H1 (cell line): Measurements from ENCODE around the gene RAB4B. TPM values are rescaled to one million over a fixed set of nuclear protein-coding genes. Genes with fewer than 3 reads are reported as not detected.
A peak's percentile ranks its signal among the peaks of the same experiment; 100 is the strongest.
"Not testable (repeated sequence)": the region's sequence is repeated elsewhere in the genome, so short reads cannot be mapped to it uniquely, and the experiment has no call there.

ENCODE experiments used
- CTCF ChIA-PET: fragments of 300-600 bp; sonication (Branson Sonifier 250); formaldehyde crosslinking; loops from one replicate; lab custom pipeline; 2021; ENCODE audit not compliant: partially characterized antibody; lab: Charles Lee
- POLR2A ChIA-PET: fragments of 300-600 bp; sonication (Branson Sonifier 250); formaldehyde crosslinking; loops from one replicate; lab custom pipeline; 2021; ENCODE audit warnings: inconsistent platforms; ENCODE audit not compliant: partially characterized antibody; lab: Charles Lee
- DNase-seq, 2 experiments: peaks; one replicate each; pipeline versions ENCODE4 v3.0.0 to v3.0.0-alpha.2; 2010 to 2022; ENCODE audit warnings: low spot score in 2 of 2, low read depth in 1 of 2, mixed read lengths in 1 of 2
- FAIRE-seq: peaks from 2 replicates; lab custom pipeline; 2011; peaks lifted over from hg19 to GRCh38; lab: Jason Lieb, UNC
- H2AFZ ChIP-seq: 2 replicates; pipeline ENCODE4 v1.8.1; 2012; ENCODE audit warnings: low read length, inconsistent platforms
- H2AK5ac ChIP-seq: 2 replicates; pipeline ENCODE4 v1.6.1; 2013; ENCODE audit warnings: low read depth, low read length
- H2BK120ac ChIP-seq: replicated peaks from 2 replicates; pipeline ENCODE3; 2013; ENCODE audit warnings: low read depth, low read length, inconsistent platforms
- H2BK12ac ChIP-seq: 2 replicates; pipeline ENCODE4 v1.6.1; 2013; ENCODE audit warnings: low read depth, low read length
- H2BK15ac ChIP-seq: 2 replicates; pipeline ENCODE4 v1.6.1; 2013; ENCODE audit warnings: low read length
- H2BK20ac ChIP-seq: 2 replicates; pipeline ENCODE4 v1.6.1; 2013; ENCODE audit warnings: low read length
- H2BK5ac ChIP-seq: 2 replicates; pipeline ENCODE4 v1.6.1; 2013; ENCODE audit warnings: low read depth, low read length
- H3K14ac ChIP-seq: 2 replicates; pipeline ENCODE4 v1.6.1; 2013; ENCODE audit warnings: inconsistent platforms; ENCODE audit not compliant: insufficient read length
- H3K18ac ChIP-seq: 2 replicates; pipeline ENCODE4 v1.6.1; 2013; ENCODE audit warnings: low read length; ENCODE audit errors: extremely low read depth
- H3K23ac ChIP-seq: 2 replicates; pipeline ENCODE4 v1.6.1; 2013; ENCODE audit warnings: inconsistent platforms; ENCODE audit not compliant: insufficient read length
- H3K23me2 ChIP-seq: 2 replicates; pipeline ENCODE4 v1.6.1; 2013; ENCODE audit warnings: low read depth, low read length
- H3K27ac ChIP-seq: 2 replicates; pipeline ENCODE4 v1.6.1; 2011; ENCODE audit warnings: low read depth, low read length, inconsistent platforms
- H3K27me3 ChIP-seq, 4 experiments: replicated peaks in 1 of 4; 1 replicate in 1 of 4; 2 replicates in 3 of 4; pipeline versions ENCODE4 v1.6.1 to v1.8.1; 2011 to 2013; ENCODE audit warnings: low read length in 3 of 4, mild to moderate bottlenecking in 3 of 4, inconsistent platforms in 2 of 4, mixed read lengths in 2 of 4, moderate library complexity in 1 of 4; ENCODE audit not compliant: control insufficient read depth in 3 of 4, insufficient read depth in 3 of 4; ENCODE audit errors: extremely low read depth in 1 of 4
- H3K36me3 ChIP-seq, 4 experiments: 2 replicates each; pipeline versions ENCODE4 v1.6.1 to v1.8.1; 2011 to 2013; ENCODE audit warnings: mild to moderate bottlenecking in 4 of 4, low read length in 3 of 4, moderate library complexity in 2 of 4, control low read depth in 1 of 4, inconsistent platforms in 1 of 4; ENCODE audit not compliant: insufficient read depth in 4 of 4, control insufficient read depth in 2 of 4
- H3K4ac ChIP-seq: replicated peaks from 2 replicates; pipeline ENCODE3; 2013; ENCODE audit warnings: low read length, low read depth, mixed read lengths, inconsistent platforms; ENCODE audit not compliant: insufficient read length
- H3K4me1 ChIP-seq, 4 experiments: replicated peaks in 1 of 4; 1 replicate in 1 of 4; 2 replicates in 3 of 4; pipeline versions ENCODE4 v1.6.1 to v1.8.1; 2011 to 2013; ENCODE audit warnings: low read length in 3 of 4, inconsistent platforms in 2 of 4, mixed read lengths in 1 of 4; ENCODE audit not compliant: insufficient read depth in 4 of 4, control insufficient read depth in 3 of 4
- H3K4me2 ChIP-seq, 2 experiments: 2 replicates each; pipeline versions ENCODE4 v1.6.1 to v1.8.1; 2011 to 2013; ENCODE audit warnings: low read depth in 2 of 2, low read length in 2 of 2, control low read depth in 1 of 2, inconsistent platforms in 1 of 2, mild to moderate bottlenecking in 1 of 2; ENCODE audit not compliant: insufficient read depth in 1 of 2
- H3K4me3 ChIP-seq, 4 experiments: fragments of 200-600, 300-600 bp in 1 of 4; sonication (generic), shearing (Covaris generic), sonication (Bioruptor Twin) in 1 of 4; 2 replicates each; pipeline versions ENCODE4 v1.5.1 to v1.8.1; 2011 to 2016; ENCODE audit warnings: low read length in 4 of 4, low read depth in 3 of 4, control low read depth in 2 of 4, inconsistent platforms in 2 of 4, mild to moderate bottlenecking in 2 of 4, mixed read lengths in 1 of 4, moderate library complexity in 1 of 4; ENCODE audit not compliant: insufficient read depth in 2 of 4; ENCODE audit errors: extremely low read depth in 1 of 4
- H3K56ac ChIP-seq: replicated peaks from 2 replicates; pipeline ENCODE3; 2013; ENCODE audit warnings: low read depth, mild to moderate bottlenecking, mixed read lengths, low read length, inconsistent platforms; ENCODE audit not compliant: insufficient read length
- H3K79me1 ChIP-seq: 2 replicates; pipeline ENCODE4 v1.6.1; 2013; ENCODE audit warnings: low read depth, low read length, control low read depth
- H3K79me2 ChIP-seq, 2 experiments: 2 replicates each; pipeline versions ENCODE4 v1.6.1 to v1.8.1; 2012 to 2013; ENCODE audit warnings: low read length in 2 of 2, mild to moderate bottlenecking in 2 of 2, inconsistent platforms in 1 of 2; ENCODE audit not compliant: insufficient read depth in 2 of 2, control insufficient read depth in 1 of 2
- H3K9ac ChIP-seq, 4 experiments: replicated peaks in 1 of 4; 1 replicate in 1 of 4; 2 replicates in 3 of 4; pipeline versions ENCODE4 v1.6.1 to v1.8.1; 2011 to 2013; ENCODE audit warnings: low read depth in 3 of 4, low read length in 3 of 4, control low read depth in 2 of 4, mild to moderate bottlenecking in 2 of 4, moderate library complexity in 2 of 4, inconsistent platforms in 1 of 4; ENCODE audit errors: extremely low read depth in 1 of 4
- H3K9me3 ChIP-seq, 2 experiments: 2 replicates each; pipeline versions ENCODE4 v1.6.1 to v1.8.1; 2012 to 2013; ENCODE audit warnings: mild to moderate bottlenecking in 2 of 2, moderate library complexity in 2 of 2, control low read depth in 1 of 2, inconsistent platforms in 1 of 2, low read depth in 1 of 2, low read length in 1 of 2, mixed read lengths in 1 of 2; ENCODE audit not compliant: insufficient read depth in 2 of 2
- H4K20me1 ChIP-seq, 2 experiments: replicated peaks in 1 of 2; 2 replicates each; pipeline versions ENCODE3 to v1.8.1; 2011 to 2013; ENCODE audit warnings: inconsistent platforms in 2 of 2, low read length in 2 of 2, mild to moderate bottlenecking in 1 of 2; ENCODE audit not compliant: insufficient read depth in 2 of 2, control insufficient read depth in 1 of 2
- H4K5ac ChIP-seq: 2 replicates; pipeline ENCODE4 v1.6.1; 2013; ENCODE audit warnings: low read length, low read depth, mixed read lengths, inconsistent platforms; ENCODE audit not compliant: insufficient read length
- H4K8ac ChIP-seq: 2 replicates; pipeline ENCODE4 v1.8.0; 2013; ENCODE audit warnings: mild to moderate bottlenecking, moderate library complexity, low read length, inconsistent platforms; ENCODE audit not compliant: insufficient read depth; ENCODE audit errors: extremely low read depth
- H4K91ac ChIP-seq: replicated peaks from 2 replicates; pipeline ENCODE3; 2013; ENCODE audit warnings: low read length, mixed read lengths, inconsistent platforms; ENCODE audit not compliant: insufficient read length
- WGBS, 2 experiments: shearing (Covaris generic) in 1 of 2; methylation state at CpG; one replicate each; pipeline versions ENCODE4 v1.1.6 to v1.1.7; 2013 to 2015; ENCODE audit warnings: low lambda C conversion rate in 2 of 2, mixed read lengths in 2 of 2, inconsistent platforms in 1 of 2, low coverage in 1 of 2, missing lambda C conversion rate in 1 of 2; ENCODE audit not compliant: insufficient replicate concordance in 2 of 2, insufficient coverage in 1 of 2, insufficient read length in 1 of 2; ENCODE audit errors: extremely low coverage in 1 of 2, missing lambda C conversion rate in 1 of 2; 5-methylcytosine and 5-hydroxymethylcytosine counted together
- polyA plus RNA-seq, 7 experiments: library from polyadenylated mRNA; depleted of rRNA in 3 of 7; stranded (reverse) in 5 of 7; unstranded in 2 of 7; fragments of >200 nt in 5 of 7; fragments of 200-250 nt in 2 of 7; gene quantifications; 1 replicate in 5 of 7; 2 replicates in 1 of 7; 4 replicates in 1 of 7; pipeline versions ENCODE4 v1.2.1 to v1.2.3, GENCODE V29; 2011 to 2013; ENCODE audit warnings: missing spikeins in 2 of 7, mixed read lengths in 2 of 7
- total RNA-seq: library from RNA; stranded (reverse); fragmentation: NEBNext Ultra II Directional; extraction: Animal tissue kit (Norgen Biotek cat#: 25700); gene quantifications from 2 replicates; pipeline ENCODE4 v1.2.1, GENCODE V29; 2021

RAB4B gene
- total and polyA plus RNA-seq, 2 of the 8 experiments (the other 6 are each of a cell fraction or from before 2014, with no cell fraction given) = 15.9 to 28.6 TPM

- H3K79me2 ChIP-seq, H2AFZ ChIP-seq, H4K8ac ChIP-seq, H2BK5ac ChIP-seq, FAIRE-seq, H2BK20ac ChIP-seq, H4K20me1 ChIP-seq, H3K79me1 ChIP-seq, H3K4me3 ChIP-seq, H2BK120ac ChIP-seq, H3K23ac ChIP-seq, H4K91ac ChIP-seq, H3K36me3 ChIP-seq, H3K27ac ChIP-seq, H3K14ac ChIP-seq, H3K27me3 ChIP-seq, H3K4ac ChIP-seq, H3K4me1 ChIP-seq, H3K4me2 ChIP-seq, H4K5ac ChIP-seq, H3K9ac ChIP-seq, H2BK15ac ChIP-seq, H2BK12ac ChIP-seq, H3K18ac ChIP-seq, H3K23me2 ChIP-seq, H2AK5ac ChIP-seq, H3K56ac ChIP-seq, H3K9me3 ChIP-seq: not testable (repeated sequence)
- peak in 1 of 2 experiments; percentile 35 for DNase-seq
- POLR2A ChIA-PET = interaction anchor here (1.3 to 1.7 kb wide), 2 partner anchors 16 to 78 kb away, joined by 4 to 6 read pairs; no protein-coding TSS in a partner anchor
- WGBS, 2 experiments = 91% methylated on average over 9 of the region's 9 CpGs; no CpG with 5 or more reads in 1 of the 2 experiments
- CTCF ChIA-PET = interaction anchor here (0.6 kb wide), 1 partner anchor 66 kb away, joined by 6 read pairs; no protein-coding TSS in a partner anchor
Measured at GRCh38 chr19:40822704-40823553, 44.9 kb downstream of the RAB4B start.
